GM12892 (cell line): Measurements from ENCODE around the gene MINPP1.
"Not testable (repeated sequence)": the region's sequence is repeated elsewhere in the genome, so short reads cannot be mapped to it uniquely, and the experiment has no call there.

Source experiments
- POLR2A ChIP-seq: IDR thresholded peaks from 2 replicates; pipeline ENCODE4 v1.6.1; 2011; ENCODE audit warnings: low read depth, low read length, control low read depth
- POLR2AphosphoS5 ChIP-seq: IDR thresholded peaks from 2 replicates; pipeline ENCODE4 v1.6.1; 2011; ENCODE audit warnings: low read depth, low read length, control low read depth
- TAF1 ChIP-seq: IDR thresholded peaks from 2 replicates; pipeline ENCODE4 v1.6.1; 2011; ENCODE audit warnings: low read depth, mild to moderate bottlenecking, control low read depth, low read length, borderline replicate concordance

DNA sequence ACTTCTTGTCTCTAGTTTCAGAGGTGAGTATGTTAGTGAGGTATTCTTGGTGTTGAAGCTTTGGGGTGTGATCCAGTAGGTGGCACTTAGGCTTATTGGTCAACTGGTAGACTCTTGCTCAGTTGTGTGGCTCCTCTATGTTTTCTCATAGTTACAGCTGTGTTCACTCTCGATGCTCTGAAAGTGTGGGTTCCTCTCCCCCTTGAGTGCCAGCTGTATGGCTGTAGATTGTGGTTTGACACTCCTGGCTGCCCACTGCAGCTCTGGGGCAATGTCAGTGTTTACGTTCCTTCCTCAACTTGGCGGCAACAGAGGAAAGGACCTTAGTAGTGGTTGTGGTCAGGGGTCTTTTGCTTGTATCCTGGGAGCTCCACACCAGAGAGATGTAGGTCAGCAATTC is 37.8 kb upstream of the MINPP1 start:
- TF ChIP-seq POLR2AphosphoS5, POLR2A, TAF1: not testable (repeated sequence)
